KG1 (cell line): ENCODE data around the gene ADGRL2.

Source experiments
- DNase-seq: peaks from one replicate; lab custom pipeline; 2025; lab: John Stamatoyannopoulos, UW

ADGRL2 gene

DNA sequence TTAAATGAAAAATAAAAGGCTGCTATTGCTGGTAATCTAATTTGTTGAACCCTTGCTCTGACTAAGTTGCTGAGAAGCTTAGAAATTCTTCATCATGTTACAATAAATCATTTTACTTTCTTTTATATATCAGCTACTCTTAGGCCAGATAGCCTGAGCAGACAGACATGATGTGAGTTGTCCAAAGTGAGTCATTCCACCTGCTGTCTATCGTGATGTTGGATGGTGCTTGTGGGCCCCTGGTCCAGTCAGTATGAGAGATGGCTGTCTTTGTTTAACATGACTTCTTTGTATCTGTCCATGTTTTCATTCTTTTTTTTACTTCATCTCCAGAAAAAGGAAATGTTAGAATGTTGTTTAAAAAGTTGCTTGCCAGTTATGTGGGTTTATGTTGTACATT, 188.8 kb downstream of the ADGRL2 start:
- DNase-seq: no peak

DNA sequence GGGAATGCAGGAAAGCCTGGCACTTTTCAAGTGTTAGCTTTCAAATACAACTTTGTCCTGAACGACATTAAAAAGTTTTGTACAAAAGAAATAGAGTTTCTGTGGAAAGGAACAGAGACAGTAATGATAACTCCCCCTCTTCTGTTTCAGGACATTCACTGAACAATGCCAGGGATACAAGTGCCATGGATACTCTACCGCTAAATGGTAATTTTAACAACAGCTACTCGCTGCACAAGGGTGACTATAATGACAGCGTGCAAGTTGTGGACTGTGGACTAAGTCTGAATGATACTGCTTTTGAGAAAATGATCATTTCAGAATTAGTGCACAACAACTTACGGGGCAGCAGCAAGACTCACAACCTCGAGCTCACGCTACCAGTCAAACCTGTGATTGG, 189.5 kb downstream of the ADGRL2 start:
- DNase-seq: no peak

DNA sequence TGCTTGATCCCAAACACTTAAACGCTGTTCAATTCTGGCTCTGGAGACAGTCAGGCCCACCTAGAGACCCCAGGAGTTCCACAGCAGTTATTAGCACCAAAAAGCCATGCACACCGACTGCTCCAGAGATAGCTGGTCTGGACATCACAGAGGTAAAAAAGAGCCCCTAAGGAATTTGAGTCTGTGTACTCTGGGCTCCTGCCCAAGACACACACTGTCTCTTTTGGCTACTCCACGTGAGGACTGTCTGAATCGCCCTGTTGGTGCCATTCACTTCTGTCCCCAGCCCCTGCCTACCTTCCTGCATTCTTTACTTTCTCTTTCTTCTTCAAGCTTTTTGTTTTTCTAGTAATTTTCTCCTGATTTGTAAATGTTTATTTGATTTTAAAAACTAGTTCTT, 197.4 kb downstream of the ADGRL2 start:
- no peak for DNase-seq

DNA sequence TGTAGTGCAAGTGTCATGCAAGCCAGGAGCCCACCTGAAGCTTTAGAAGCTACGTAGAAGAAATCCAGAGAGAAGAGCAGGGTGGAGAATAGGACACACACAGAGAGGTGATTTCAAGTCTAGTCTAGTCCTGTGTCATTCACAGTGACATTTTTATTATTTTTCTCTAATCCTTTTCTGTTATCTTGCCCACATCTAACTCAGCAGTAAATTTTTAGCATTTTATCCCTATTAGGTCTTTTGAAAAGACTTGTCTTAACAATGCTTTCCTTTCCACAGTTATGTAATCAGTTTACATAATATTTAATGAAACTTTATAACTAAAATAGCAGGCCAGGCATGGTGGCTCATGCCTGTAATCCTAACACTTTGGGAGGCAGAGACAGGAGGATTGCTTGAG, 198.6 kb downstream of the ADGRL2 start:
- DNase-seq: no peak

DNA sequence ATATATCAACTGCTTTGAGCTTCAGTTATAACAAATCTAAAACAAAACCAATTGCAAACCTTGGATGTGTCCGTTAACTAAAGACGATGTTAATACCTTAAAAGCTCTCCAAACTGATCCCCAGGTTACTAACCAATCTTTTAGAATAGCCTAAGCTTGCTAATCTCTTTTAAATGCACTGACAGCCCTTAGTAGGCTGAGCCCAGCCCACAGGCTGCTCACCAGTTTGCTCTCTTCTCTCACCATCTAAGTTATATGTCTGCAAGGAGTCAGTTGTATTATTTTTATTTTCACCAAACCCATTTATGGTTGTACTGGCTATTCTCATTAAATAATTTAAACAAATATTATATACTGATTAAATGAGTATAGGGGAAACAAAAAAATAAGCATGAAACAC, 199.5 kb downstream of the ADGRL2 start:
- DNase-seq: no peak

DNA sequence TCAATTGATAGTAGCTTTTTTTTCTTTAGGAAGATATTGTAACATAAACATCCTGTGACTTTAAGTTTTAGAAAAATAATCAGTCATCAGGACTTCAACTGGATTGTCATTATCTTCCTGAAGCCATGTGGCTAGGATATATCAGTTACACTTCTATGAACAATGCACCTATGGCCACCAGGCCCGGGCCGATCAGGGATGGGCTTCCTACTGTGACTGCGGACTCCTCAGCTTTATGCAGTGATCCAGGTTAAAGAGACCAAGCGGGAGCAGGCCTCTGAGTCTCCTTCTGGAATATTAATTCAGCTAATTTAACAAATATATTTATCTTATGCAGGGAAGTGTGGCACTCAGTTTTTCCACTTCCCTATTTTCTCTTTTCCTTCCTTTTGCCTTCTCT, 200.6 kb downstream of the ADGRL2 start:
- no peak for DNase-seq

DNA sequence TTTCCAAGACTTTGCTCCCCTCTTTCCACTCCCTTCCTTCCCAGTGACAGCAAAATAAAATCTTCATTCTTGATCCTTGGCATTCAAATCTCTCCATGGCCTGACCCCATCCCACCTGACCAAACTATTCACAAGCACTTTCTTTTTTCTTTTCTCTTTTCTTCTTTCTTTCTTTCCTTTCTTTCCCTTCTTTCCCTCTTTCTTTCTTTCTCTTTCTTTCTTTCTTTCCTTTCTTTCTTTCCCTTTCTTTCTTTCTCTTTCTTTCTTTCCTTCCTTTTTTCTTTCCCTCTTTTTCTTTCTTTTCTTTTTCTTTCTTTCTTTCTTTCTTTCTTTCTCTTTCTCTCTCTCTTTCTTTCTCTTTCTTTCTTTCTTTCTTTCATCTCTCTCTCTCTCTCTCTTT, 207.1 kb downstream of the ADGRL2 start:
- DNase-seq: no peak

DNA sequence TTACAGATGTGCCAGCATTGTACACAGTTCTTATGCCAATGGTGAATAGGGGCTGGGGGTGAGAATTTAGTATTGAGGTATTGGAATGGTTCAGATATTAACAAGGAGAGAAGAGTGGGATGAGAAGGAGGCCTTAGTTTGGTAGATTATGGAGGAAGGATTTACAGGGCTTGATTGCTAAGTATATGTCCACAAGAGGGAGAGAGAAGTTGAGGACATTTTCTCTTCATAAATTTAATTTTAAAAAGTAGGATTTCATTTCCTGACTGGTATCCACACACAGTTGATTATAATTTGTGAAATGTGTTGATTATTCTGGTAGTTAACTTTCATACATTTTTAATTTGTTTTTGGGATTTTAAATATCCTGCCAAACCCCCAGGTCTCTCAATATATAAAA, 213.0 kb downstream of the ADGRL2 start:
- DNase-seq: no peak

DNA sequence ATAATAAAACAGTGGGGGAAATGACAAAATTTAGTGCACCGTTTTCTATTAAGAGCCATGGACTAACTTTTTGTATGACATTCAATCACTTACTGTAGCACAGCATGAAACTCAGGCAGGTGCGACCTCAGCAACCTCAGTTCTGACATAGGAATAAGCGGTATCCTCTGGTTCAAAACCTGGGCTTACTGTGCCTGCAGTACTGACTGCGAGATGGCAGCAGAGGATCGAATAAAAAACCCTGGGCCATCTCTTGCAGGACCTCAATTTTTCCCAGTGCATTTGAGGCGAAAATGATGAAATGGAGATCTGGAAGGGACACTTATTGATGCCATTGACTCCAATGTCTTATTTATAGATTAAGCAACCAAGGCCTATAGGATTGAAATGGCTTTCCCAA, 214.7 kb downstream of the ADGRL2 start:
- no peak for DNase-seq

DNA sequence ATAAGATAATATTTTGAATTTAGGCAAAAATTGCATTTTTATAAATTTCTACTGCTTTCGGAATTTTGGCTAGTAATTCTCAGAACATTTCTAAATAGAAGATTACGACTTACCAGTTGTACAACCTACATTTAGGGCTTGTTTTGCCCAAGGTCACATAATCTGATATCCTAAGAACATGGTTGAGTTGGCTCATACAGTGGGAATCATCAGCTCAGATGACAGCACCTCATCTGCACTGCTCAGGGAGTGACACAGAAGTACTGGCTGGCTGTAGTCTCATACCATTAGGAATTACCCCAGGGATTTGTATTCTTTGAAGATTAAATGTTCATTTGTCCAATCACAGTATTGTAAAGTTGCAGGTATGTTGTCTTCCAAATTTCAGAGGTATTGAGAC, 217.6 kb downstream of the ADGRL2 start:
- DNase-seq: no peak

DNA sequence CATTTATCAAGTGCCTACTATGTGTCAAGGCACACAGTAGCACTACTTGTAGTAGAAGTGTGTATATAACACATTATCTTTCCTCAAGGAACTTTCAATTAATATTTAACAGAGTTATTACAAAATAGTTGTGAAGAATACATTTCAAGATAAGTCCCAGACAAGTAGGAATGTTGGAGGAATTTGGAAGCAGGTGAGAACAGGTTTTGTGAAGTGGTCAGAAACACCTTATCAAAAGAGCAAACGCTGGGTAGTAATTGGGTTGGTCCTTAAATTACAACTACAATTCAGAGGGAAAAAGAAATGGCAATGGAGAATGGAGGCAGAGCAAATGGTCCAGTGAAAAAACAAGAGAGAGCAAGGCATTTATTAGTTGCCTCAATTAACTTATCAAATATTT, 218.8 kb downstream of the ADGRL2 start:
- DNase-seq: no peak

DNA sequence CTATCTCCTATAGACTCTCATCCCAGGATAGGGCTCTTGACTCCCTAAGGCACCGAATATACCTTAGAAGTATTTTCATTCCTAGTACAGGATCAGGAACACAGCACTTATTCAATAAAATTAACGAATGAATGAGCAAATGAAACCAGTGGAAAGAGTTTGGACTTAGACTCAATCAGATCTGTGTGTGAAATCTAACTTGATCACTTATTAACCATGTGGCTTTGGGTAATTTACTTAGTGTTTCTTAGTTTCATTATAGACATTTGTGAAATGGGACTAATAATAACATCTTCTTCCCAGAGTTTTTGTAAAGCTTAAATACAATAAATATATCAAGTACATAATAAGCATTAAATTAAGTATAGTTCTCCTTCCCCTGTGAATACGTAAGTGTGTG, 230.1 kb downstream of the ADGRL2 start:
- DNase-seq: no peak

DNA sequence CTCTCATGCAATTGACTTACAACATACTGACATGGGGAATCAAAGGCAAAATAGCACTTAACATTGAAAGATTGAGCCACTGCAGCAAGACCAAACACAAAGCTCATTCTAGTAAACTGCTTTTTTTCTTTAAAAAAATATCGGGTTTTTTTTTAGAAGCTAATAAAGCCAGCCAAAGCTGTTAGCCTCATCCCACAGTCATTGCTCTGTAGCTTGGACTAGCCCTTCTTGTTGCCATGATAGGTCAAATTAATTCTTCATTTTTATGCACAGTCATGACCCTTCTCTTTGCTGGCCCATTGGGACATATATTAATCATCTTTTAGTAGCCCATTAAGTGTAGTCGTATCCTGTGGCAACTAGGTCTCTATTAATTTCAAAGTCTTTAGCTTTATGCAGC, 231.3 kb downstream of the ADGRL2 start:
- DNase-seq: no peak

DNA sequence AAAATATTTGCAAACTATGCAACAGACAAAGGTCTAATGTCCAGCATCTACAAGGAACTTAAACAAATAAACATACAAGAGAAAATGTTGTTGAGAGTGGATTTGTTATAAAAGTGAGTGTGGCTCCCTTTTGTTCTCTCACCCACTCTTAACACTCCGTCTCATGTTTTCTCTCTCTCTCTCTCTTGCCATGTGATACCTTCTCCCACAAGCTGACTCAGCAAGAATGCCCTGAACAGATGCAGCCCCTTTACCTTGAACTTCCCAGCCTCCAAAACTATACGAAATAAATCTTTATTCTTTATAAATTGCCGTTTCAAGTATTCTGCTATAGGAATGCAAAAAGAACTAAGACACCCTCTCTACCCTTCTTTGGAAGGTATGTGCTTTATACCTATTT, 234.1 kb downstream of the ADGRL2 start:
- no peak for DNase-seq
